ENCODE measurements around the gene TNFAIP8L1. TPM values are rescaled to one million over a fixed set of nuclear protein-coding genes. Genes with fewer than 3 reads are reported as not detected.

Gene TNFAIP8L1
- total and polyA plus RNA-seq, 9 donors: 6.8 to 15.5 (median 12.9) TPM

DNA sequence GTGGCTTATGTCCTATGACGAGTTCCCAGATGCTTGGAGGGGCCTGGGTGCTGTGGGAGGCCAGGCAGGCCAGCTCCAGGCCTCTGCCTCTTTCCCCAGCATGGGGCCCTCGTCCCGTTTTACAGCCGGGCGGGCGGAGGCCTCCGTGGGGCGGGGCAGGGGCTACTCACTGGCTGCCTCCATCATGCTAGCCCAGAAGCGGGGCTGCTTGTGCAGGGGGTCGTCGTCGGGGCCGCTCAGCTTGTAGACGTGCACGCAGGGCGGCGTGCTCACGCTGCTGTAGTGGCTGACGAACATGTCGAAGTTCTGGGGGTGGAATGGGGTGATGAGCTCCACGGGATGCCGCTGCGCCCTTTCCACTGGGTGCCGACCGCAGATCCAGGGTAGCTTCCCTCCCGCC is 49.3 kb downstream of the TNFAIP8L1 start:
- no peak overlapping the region for H3K4me3 ChIP-seq (ENCODE audit: low read length)
- peaks cover 2% of the 10 kb centered on the region for H3K27me3 ChIP-seq (ENCODE audit: control insufficient read depth, insufficient read depth, low read length)
- H3K9me3 ChIP-seq (replicated peaks; ENCODE audit: control insufficient read depth, low read depth, low read length): no peaks in the 10 kb centered on the region
- no peak overlapping the region for H3K27ac ChIP-seq (ENCODE audit: low read length)
- DNase-seq: no peak
- WGBS (ENCODE audit: insufficient coverage): 81% methylated on average over 23 of the region's 26 CpGs
- H3K4me1 ChIP-seq (ENCODE audit: control insufficient read depth, insufficient read depth, low read length): peaks cover 19% of the 10 kb centered on the region
- H3K36me3 ChIP-seq (ENCODE audit: control insufficient read depth, insufficient read depth, low read length): peaks cover 83% of the 10 kb centered on the region

DNA sequence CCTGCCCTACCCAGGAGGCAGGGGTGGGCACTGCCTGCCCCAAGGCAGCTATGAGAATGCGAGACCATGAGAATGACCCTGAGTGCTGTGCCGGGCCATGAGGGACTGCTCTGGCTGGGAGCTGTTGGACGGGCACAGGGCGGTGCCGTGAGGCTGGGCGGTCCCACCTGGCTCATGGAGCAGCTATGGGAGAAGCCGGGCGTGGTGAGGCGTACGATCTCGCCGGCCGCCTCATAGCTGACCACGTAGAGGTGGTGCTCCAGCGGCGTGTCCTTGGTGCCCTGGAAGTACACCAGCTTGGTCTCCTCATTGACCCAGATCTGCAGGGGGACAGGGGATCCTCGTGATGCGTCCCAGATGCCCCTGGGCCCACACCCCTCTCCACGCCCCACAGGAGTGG is 50.1 kb downstream of the TNFAIP8L1 start:
- 92% methylated on average over 19 of the region's 19 CpGs for WGBS (ENCODE audit: insufficient coverage)
- no peak overlapping the region for H3K4me3 ChIP-seq (ENCODE audit: low read length)
- no peak for DNase-seq
- H3K36me3 ChIP-seq (ENCODE audit: control insufficient read depth, insufficient read depth, low read length): peaks cover 84% of the 10 kb centered on the region
- H3K4me1 ChIP-seq (ENCODE audit: control insufficient read depth, insufficient read depth, low read length): peaks cover 27% of the 10 kb centered on the region
- no peaks in the 10 kb centered on the region for H3K9me3 ChIP-seq (replicated peaks; ENCODE audit: control insufficient read depth, low read depth, low read length)
- no peak overlapping the region for H3K27ac ChIP-seq (ENCODE audit: low read length)
- H3K27me3 ChIP-seq (ENCODE audit: control insufficient read depth, insufficient read depth, low read length): peaks cover 2% of the 10 kb centered on the region

DNA sequence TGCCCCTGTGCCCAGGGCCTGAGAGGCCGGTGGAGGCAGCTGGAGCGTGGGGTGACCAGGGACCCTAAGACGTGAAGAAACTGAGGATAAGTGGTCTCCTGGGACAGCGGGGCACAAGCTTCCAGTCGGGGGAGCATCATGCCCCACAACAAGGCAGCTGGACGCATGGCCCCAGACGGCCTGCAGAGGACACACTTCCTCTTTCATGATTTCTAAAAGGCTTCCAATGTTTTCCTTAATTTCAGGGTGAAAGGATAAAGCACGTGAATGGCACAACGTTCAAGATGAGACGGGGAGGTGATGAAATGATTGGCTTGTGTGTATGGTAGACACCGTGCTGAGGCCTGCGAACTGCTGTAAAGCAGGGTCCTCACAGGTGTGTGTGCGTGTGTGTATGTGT is 51.0 kb downstream of the TNFAIP8L1 start:
- H3K9me3 ChIP-seq (replicated peaks; ENCODE audit: control insufficient read depth, low read depth, low read length): no peaks in the 10 kb centered on the region
- H3K27me3 ChIP-seq (ENCODE audit: control insufficient read depth, insufficient read depth, low read length): peaks cover 2% of the 10 kb centered on the region
- H3K36me3 ChIP-seq (ENCODE audit: control insufficient read depth, insufficient read depth, low read length): peaks cover 84% of the 10 kb centered on the region
- DNase-seq: no peak
- H3K27ac ChIP-seq (ENCODE audit: low read length): no peak overlapping the region
- peaks cover 36% of the 10 kb centered on the region for H3K4me1 ChIP-seq (ENCODE audit: control insufficient read depth, insufficient read depth, low read length)
- WGBS (ENCODE audit: insufficient coverage): 78% methylated on average over 11 of the region's 13 CpGs
- H3K4me3 ChIP-seq (ENCODE audit: low read length): no peak overlapping the region

DNA sequence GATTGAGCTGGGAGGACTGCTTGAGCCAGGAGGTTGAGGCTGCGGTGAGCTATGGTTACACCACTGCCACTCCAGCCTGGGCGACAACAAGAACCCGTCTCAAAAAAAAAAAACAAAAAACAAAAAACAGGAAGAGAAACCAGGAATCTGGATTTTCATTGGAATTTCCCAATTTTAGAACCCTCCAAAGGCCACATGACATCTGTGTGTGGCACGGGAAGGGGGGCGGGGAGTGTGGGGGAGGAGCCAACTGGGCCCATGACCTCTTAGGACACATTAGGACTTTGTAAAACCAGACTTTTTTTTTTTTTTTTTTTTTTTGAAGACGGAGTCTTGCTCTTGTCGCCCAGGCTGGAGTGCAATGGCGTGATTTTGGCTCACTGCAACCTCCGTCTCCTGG is 52.1 kb downstream of the TNFAIP8L1 start:
- 100% methylated on average over 1 of the region's 9 CpGs for WGBS (ENCODE audit: insufficient coverage)
- Histone ChIP-seq H3K36me3 (ENCODE audit: control insufficient read depth, insufficient read depth, low read length) (peaks cover 81% of the 10 kb centered on the region), H3K4me1 (ENCODE audit: control insufficient read depth, insufficient read depth, low read length) (peaks cover 41% of the 10 kb centered on the region), H3K9me3 (replicated peaks; ENCODE audit: control insufficient read depth, low read depth, low read length) (no peaks in the 10 kb centered on the region), H3K27me3 (ENCODE audit: control insufficient read depth, insufficient read depth, low read length) (peaks cover 2% of the 10 kb centered on the region), H3K27ac (ENCODE audit: low read length) (no peak overlapping the region), H3K4me3 (ENCODE audit: low read length) (no peak overlapping the region)
- peak; percentile 36 for DNase-seq

DNA sequence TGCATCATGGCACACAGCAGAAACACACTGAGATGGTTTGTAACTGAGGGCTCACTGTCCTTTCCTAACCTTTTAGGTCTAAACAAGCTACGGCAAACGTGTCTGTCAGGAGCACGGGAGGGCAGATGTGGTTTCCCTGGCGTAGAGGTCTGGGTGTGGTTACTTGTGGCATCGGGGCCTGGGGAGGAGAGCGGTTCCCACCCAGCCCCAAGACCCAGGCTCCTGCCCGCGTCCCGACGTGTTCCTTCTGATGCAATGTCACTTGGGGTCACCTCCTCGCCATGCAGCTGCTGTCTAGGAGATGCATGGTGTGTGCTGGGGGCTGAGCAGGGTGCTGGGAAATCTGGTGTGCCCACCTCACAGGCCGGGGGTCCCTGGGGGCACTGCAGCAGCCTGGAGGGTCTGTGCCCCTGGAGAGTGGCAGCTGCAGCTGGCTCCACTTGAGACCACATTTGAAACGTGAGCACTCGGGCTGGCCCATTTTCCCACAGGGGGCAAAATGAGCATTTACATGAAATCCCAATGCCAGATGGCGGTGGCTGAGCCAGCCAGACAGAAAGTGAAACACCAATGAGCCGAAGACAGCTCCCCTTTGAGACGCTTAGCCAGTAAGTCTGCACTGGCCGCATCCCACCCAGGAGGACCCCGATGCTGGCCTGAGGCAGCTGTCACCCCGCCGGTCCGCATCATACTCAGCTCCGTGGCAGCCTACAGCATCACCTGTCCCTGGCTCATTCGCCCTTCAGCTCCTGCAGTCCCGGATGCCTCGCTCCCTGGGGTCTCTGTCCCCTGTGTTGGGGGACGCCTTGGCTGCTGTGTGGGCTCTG is 53.1 kb downstream of the TNFAIP8L1 start:
- no peaks in the 10 kb centered on the region for H3K9me3 ChIP-seq (replicated peaks; ENCODE audit: control insufficient read depth, low read depth, low read length)
- H3K4me1 ChIP-seq (ENCODE audit: control insufficient read depth, insufficient read depth, low read length): peaks cover 38% of the 10 kb centered on the region
- peak overlapping the region; percentile 31 for H3K27ac ChIP-seq (ENCODE audit: low read length)
- H3K36me3 ChIP-seq (ENCODE audit: control insufficient read depth, insufficient read depth, low read length): peaks cover 79% of the 10 kb centered on the region
- no peak overlapping the region for H3K4me3 ChIP-seq (ENCODE audit: low read length)
- peaks cover 2% of the 10 kb centered on the region for H3K27me3 ChIP-seq (ENCODE audit: control insufficient read depth, insufficient read depth, low read length)
- 78% methylated on average over 27 of the region's 27 CpGs for WGBS (ENCODE audit: insufficient coverage)
- peak; percentile 51 for DNase-seq

DNA sequence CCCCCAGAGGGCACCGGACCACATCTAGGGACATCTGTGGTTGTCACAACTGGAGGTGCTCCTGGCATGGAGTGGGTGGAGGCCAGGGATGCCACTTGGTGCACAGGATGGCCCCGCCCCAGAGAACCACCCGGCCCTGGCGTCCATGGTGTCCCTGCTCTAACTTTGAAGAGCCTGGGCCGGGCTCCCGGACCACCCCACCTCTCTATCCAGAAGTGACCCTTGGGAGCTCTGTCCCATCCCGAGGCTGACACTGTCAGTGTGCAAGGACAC is 53.7 kb downstream of the TNFAIP8L1 start:
- Histone ChIP-seq H3K9me3 (replicated peaks; ENCODE audit: control insufficient read depth, low read depth, low read length) (no peaks in the 10 kb centered on the region), H3K27me3 (ENCODE audit: control insufficient read depth, insufficient read depth, low read length) (peaks cover 2% of the 10 kb centered on the region), H3K4me3 (ENCODE audit: low read length) (no peak overlapping the region), H3K27ac (ENCODE audit: low read length) (no peak overlapping the region), H3K4me1 (ENCODE audit: control insufficient read depth, insufficient read depth, low read length) (peaks cover 37% of the 10 kb centered on the region), H3K36me3 (ENCODE audit: control insufficient read depth, insufficient read depth, low read length) (peaks cover 76% of the 10 kb centered on the region)
- WGBS (ENCODE audit: insufficient coverage): 81% methylated on average over 7 of the region's 7 CpGs
- no peak for DNase-seq

DNA sequence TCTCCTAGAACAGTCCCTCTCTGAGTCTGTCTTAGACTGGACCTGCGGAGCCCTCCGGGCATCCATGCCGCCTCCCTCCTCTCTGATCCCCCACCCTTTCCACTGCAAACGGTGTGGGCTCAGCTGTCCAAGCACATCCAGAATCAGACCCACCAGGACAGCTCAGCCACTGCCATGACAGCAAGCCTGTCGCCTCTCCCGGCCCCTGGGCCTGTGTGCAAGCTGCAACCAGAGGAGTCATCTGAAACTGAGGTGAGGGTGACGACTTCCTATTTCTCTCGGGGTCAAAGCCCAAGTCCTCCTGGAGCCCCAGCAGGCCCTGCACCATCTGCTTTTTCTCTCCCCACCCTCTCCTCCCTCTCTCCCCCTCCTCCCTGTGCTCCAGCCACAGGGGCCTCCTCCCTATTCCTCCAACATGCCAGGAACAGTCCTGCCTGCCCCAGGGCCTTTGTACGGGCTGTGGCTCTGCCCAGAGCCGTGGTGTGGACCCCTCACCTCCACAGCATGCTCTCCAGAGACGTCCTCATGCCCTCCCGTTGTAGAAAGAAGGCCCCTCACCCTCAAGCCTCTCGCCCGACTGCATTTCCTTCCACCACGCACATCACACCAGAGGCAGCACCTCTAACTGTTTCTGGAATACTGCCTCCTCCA is 54.3 kb downstream of the TNFAIP8L1 start:
- H3K27ac ChIP-seq (ENCODE audit: low read length): no peak overlapping the region
- H3K36me3 ChIP-seq (ENCODE audit: control insufficient read depth, insufficient read depth, low read length): peaks cover 76% of the 10 kb centered on the region
- H3K27me3 ChIP-seq (ENCODE audit: control insufficient read depth, insufficient read depth, low read length): peaks cover 2% of the 10 kb centered on the region
- H3K9me3 ChIP-seq (replicated peaks; ENCODE audit: control insufficient read depth, low read depth, low read length): no peaks in the 10 kb centered on the region
- peaks cover 37% of the 10 kb centered on the region for H3K4me1 ChIP-seq (ENCODE audit: control insufficient read depth, insufficient read depth, low read length)
- WGBS (ENCODE audit: insufficient coverage): 85% methylated on average over 11 of the region's 15 CpGs
- no peak overlapping the region for H3K4me3 ChIP-seq (ENCODE audit: low read length)
- DNase-seq: no peak

DNA sequence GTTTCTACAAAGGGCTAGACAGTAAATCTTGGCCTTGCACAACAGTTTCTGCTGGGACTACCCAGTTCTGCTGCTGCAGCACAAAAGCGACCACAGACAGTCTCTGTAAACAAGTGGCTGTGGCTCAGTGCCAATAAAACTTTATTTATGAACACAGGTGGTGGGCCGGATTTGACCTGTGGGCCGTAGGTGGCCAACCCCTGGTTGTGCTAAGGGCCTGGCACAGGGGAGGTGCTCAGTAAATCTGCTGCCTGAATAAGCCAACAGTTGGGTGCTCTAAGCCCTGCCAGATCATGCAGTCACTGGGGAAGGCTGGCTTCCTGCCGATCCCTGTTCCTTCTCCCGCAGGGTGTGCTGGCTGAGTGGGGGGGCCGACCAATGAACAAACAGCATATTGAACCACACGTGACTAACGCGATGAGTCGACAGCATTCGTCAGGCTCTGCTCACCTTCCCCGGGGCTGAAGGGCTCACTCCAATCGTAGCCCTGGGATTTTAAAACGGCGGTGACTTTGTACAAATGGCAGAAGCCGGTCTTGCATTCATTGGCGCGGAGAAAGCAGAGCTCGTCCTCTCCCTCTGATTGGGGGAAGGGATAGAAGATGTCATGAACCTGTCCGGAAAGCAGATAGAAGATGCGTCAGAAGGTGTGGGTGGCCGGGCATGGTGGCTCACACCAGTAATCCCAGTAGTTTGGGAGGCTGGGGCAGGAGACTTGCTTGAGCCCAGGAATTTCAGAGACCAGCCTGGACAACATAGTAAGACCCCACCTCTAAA is 55.1 kb downstream of the TNFAIP8L1 start:
- H3K9me3 ChIP-seq (replicated peaks; ENCODE audit: control insufficient read depth, low read depth, low read length): no peaks in the 10 kb centered on the region
- peaks cover 73% of the 10 kb centered on the region for H3K36me3 ChIP-seq (ENCODE audit: control insufficient read depth, insufficient read depth, low read length)
- DNase-seq: peak; percentile 41
- peaks cover 2% of the 10 kb centered on the region for H3K27me3 ChIP-seq (ENCODE audit: control insufficient read depth, insufficient read depth, low read length)
- peaks cover 37% of the 10 kb centered on the region for H3K4me1 ChIP-seq (ENCODE audit: control insufficient read depth, insufficient read depth, low read length)
- H3K4me3 ChIP-seq (ENCODE audit: low read length): no peak overlapping the region
- 88% methylated on average over 19 of the region's 22 CpGs for WGBS (ENCODE audit: insufficient coverage)
- peak overlapping the region; percentile 59 for H3K27ac ChIP-seq (ENCODE audit: low read length)

DNA sequence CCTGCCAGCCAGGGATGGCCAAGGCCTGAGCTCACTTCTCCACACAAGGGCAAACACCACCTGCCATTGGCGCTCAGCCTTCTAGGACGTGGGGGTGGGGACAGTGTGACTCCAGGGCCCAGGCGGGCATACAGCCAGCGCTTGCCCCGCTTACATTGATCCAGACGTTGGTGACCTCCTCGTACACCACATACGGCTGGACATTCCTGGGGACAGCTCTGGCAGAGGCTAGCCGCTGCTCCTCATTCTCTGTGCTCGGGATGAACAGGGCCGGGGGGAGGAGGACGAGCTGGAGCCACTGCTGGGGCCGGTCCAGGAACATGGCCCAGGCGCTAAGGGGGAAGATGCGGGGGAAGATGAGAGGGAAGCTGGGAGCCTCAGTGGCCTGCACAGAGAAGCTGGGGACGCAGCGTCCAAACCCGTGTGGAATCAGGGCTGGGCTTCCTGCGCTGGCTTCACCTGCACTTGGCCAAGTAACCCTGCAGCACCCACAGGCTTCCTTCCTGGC is 56.0 kb downstream of the TNFAIP8L1 start:
- Histone ChIP-seq H3K36me3 (ENCODE audit: control insufficient read depth, insufficient read depth, low read length) (peaks cover 73% of the 10 kb centered on the region), H3K27me3 (ENCODE audit: control insufficient read depth, insufficient read depth, low read length) (peaks cover 2% of the 10 kb centered on the region), H3K27ac (ENCODE audit: low read length) (peak overlapping the region; percentile 59), H3K9me3 (replicated peaks; ENCODE audit: control insufficient read depth, low read depth, low read length) (no peaks in the 10 kb centered on the region), H3K4me3 (ENCODE audit: low read length) (no peak overlapping the region), H3K4me1 (ENCODE audit: control insufficient read depth, insufficient read depth, low read length) (peaks cover 37% of the 10 kb centered on the region)
- 73% methylated on average over 11 of the region's 19 CpGs for WGBS (ENCODE audit: insufficient coverage)
- peak; percentile 65 for DNase-seq

DNA sequence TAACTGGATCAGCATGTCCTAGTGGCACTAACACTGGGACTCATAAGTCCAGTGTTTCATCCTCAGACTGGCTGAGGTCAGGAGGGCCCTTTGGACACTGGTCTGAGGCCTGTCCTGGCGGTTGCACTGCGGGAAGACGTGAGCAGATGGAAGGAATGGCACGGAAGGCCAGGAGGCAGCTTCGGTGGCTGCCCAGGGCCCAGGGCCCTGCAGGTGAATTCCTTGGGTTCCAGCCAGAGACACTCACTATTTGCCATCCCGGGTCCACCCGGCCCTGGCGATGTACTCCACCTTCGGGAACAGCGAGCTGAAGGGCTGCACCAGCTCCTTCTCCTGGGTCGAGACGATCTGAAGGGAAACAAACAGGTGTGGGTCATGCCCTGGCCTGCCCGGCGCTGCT is 58.0 kb downstream of the TNFAIP8L1 start:
- 95% methylated on average over 12 of the region's 14 CpGs for WGBS (ENCODE audit: insufficient coverage)
- Histone ChIP-seq H3K27me3 (ENCODE audit: control insufficient read depth, insufficient read depth, low read length) (peaks cover 2% of the 10 kb centered on the region), H3K27ac (ENCODE audit: low read length) (no peak overlapping the region), H3K4me1 (ENCODE audit: control insufficient read depth, insufficient read depth, low read length) (peaks cover 35% of the 10 kb centered on the region), H3K4me3 (ENCODE audit: low read length) (no peak overlapping the region), H3K9me3 (replicated peaks; ENCODE audit: control insufficient read depth, low read depth, low read length) (no peaks in the 10 kb centered on the region), H3K36me3 (ENCODE audit: control insufficient read depth, insufficient read depth, low read length) (peaks cover 86% of the 10 kb centered on the region)
- DNase-seq: no peak

All from muscle of leg (tissue), 11 donors.